ENCODE measurements around the gene BRAP. TPM values are rescaled to one million over a fixed set of nuclear protein-coding genes. Genes with fewer than 3 reads are reported as not detected.
"Not testable (repeated sequence)": the region's sequence is repeated elsewhere in the genome, so short reads cannot be mapped to it uniquely, and the experiment has no call there.

Gene BRAP
- total RNA-seq, 2 experiments from 2014 or later: 14.7 to 16.9 TPM

GRCh38 chr12:111664961-111665865 is 20.5 kb downstream of the BRAP start:
- Mint-ChIP-seq H3K4me1 (ENCODE audit: low read depth) (peaks cover 8% of the 10 kb centered on the region), H3K27me3 (ENCODE audit: low read depth) (no peaks in the 10 kb centered on the region), H3K9me3 (no peaks in the 10 kb centered on the region), H3K4me3 (no peak overlapping the region), H3K36me3 (ENCODE audit: low read depth) (peaks cover 16% of the 10 kb centered on the region), H3K27ac (peak overlapping the region; percentile 11)
- intact Hi-C loops (cut with micrococcal nuclease): no loop called here
- no peak for DNase-seq
- CTCF ChIA-PET: no interaction called here

- no peak overlapping the region for H3K4me3 Mint-ChIP-seq
- no peaks in the 10 kb centered on the region for H3K9me3 Mint-ChIP-seq
- H3K27ac Mint-ChIP-seq: peak overlapping the region; percentile 11
- peaks cover 8% of the 10 kb centered on the region for H3K4me1 Mint-ChIP-seq (ENCODE audit: low read depth)
- H3K27me3 Mint-ChIP-seq (ENCODE audit: low read depth): no peaks in the 10 kb centered on the region
- CTCF ChIA-PET: no interaction called here
- DNase-seq: no peak
- intact Hi-C loops (cut with micrococcal nuclease): no loop called here
- H3K36me3 Mint-ChIP-seq (ENCODE audit: low read depth): peaks cover 14% of the 10 kb centered on the region
Observed at GRCh38 chr12:111664499-111664898, 21.3 kb downstream of the BRAP start.

GRCh38 chr12:111656016-111656415 is 29.7 kb downstream of the BRAP start:
- H3K27ac Mint-ChIP-seq: no peak overlapping the region
- H3K9me3 Mint-ChIP-seq: no peaks in the 10 kb centered on the region
- no peak overlapping the region for H3K4me3 Mint-ChIP-seq
- no peaks in the 10 kb centered on the region for H3K27me3 Mint-ChIP-seq (ENCODE audit: low read depth)
- H3K4me1 Mint-ChIP-seq (ENCODE audit: low read depth): no peaks in the 10 kb centered on the region
- intact Hi-C loops (cut with micrococcal nuclease): no loop called here
- CTCF ChIA-PET: no interaction called here
- DNase-seq: no peak
- peaks cover 13% of the 10 kb centered on the region for H3K36me3 Mint-ChIP-seq (ENCODE audit: low read depth)

GRCh38 chr12:111655356-111655755 is 30.4 kb downstream of the BRAP start:
- no peaks in the 10 kb centered on the region for H3K9me3 Mint-ChIP-seq
- H3K4me1 Mint-ChIP-seq (ENCODE audit: low read depth): no peaks in the 10 kb centered on the region
- no peaks in the 10 kb centered on the region for H3K27me3 Mint-ChIP-seq (ENCODE audit: low read depth)
- CTCF ChIA-PET: interaction anchor here (1.4 kb wide), 1 partner anchor 11 kb away, joined by 3 read pairs; no protein-coding TSS in a partner anchor
- intact Hi-C loops (cut with micrococcal nuclease): no loop called here
- no peak overlapping the region for H3K27ac Mint-ChIP-seq
- DNase-seq: no peak
- no peak overlapping the region for H3K4me3 Mint-ChIP-seq
- H3K36me3 Mint-ChIP-seq (ENCODE audit: low read depth): peaks cover 13% of the 10 kb centered on the region

GRCh38 chr12:111653596-111653995 is 32.2 kb downstream of the BRAP start:
- Mint-ChIP-seq H3K27ac (no peak overlapping the region), H3K4me1 (ENCODE audit: low read depth) (no peaks in the 10 kb centered on the region), H3K9me3 (no peaks in the 10 kb centered on the region), H3K36me3 (ENCODE audit: low read depth) (peaks cover 12% of the 10 kb centered on the region), H3K4me3 (no peak overlapping the region), H3K27me3 (ENCODE audit: low read depth) (no peaks in the 10 kb centered on the region)
- CTCF ChIA-PET: interaction anchor here (0.5 kb wide), 1 partner anchor 22 kb away, joined by 3 read pairs; no protein-coding TSS in a partner anchor
- intact Hi-C loops (cut with micrococcal nuclease): no loop called here
- no peak for DNase-seq

- DNase-seq; H3K27me3 Mint-ChIP-seq (ENCODE audit: low read depth); H3K4me3 Mint-ChIP-seq; H3K27ac Mint-ChIP-seq; intact Hi-C loops (cut with micrococcal nuclease); H3K36me3 Mint-ChIP-seq (ENCODE audit: low read depth); H3K4me1 Mint-ChIP-seq (ENCODE audit: low read depth); H3K9me3 Mint-ChIP-seq; CTCF ChIA-PET: not testable (repeated sequence)
Observed at GRCh38 chr12:111652530-111652929, 33.2 kb downstream of the BRAP start.

GRCh38 chr12:111650912-111651311 is 34.8 kb downstream of the BRAP start:
- no peak for DNase-seq
- CTCF ChIA-PET: interaction anchor here (0.5 kb wide), 1 partner anchor 9 kb away, joined by 3 read pairs; no protein-coding TSS in a partner anchor
- Mint-ChIP-seq H3K36me3 (ENCODE audit: low read depth) (peaks cover 14% of the 10 kb centered on the region), H3K9me3 (no peaks in the 10 kb centered on the region), H3K4me1 (ENCODE audit: low read depth) (no peaks in the 10 kb centered on the region), H3K27me3 (ENCODE audit: low read depth) (no peaks in the 10 kb centered on the region), H3K27ac (no peak overlapping the region), H3K4me3 (no peak overlapping the region)
- intact Hi-C loops (cut with micrococcal nuclease): no loop called here

- peaks cover 20% of the 10 kb centered on the region for H3K36me3 Mint-ChIP-seq (ENCODE audit: low read depth)
- H3K4me3 Mint-ChIP-seq: no peak overlapping the region
- no peaks in the 10 kb centered on the region for H3K27me3 Mint-ChIP-seq (ENCODE audit: low read depth)
- H3K4me1 Mint-ChIP-seq (ENCODE audit: low read depth): no peaks in the 10 kb centered on the region
- no peak for DNase-seq
- no peak overlapping the region for H3K27ac Mint-ChIP-seq
- no peaks in the 10 kb centered on the region for H3K9me3 Mint-ChIP-seq
- intact Hi-C loops (cut with micrococcal nuclease): no loop called here
- CTCF ChIA-PET: no interaction called here
Observed at GRCh38 chr12:111645433-111645832, 40.3 kb downstream of the BRAP start.

GRCh38 chr12:111643427-111643826 is 42.3 kb downstream of the BRAP start:
- Mint-ChIP-seq H3K4me1 (ENCODE audit: low read depth) (no peaks in the 10 kb centered on the region), H3K9me3 (no peaks in the 10 kb centered on the region), H3K27ac (no peak overlapping the region), H3K4me3 (no peak overlapping the region), H3K27me3 (ENCODE audit: low read depth) (no peaks in the 10 kb centered on the region), H3K36me3 (ENCODE audit: low read depth) (peaks cover 18% of the 10 kb centered on the region)
- no peak for DNase-seq
- CTCF ChIA-PET: interaction anchor here (0.6 kb wide), 1 partner anchor 10 kb away, joined by 3 read pairs; no protein-coding TSS in a partner anchor
- intact Hi-C loops (cut with micrococcal nuclease): no loop called here

- DNase-seq: no peak
- Mint-ChIP-seq H3K36me3 (ENCODE audit: low read depth) (peaks cover 18% of the 10 kb centered on the region), H3K27ac (no peak overlapping the region), H3K27me3 (ENCODE audit: low read depth) (no peaks in the 10 kb centered on the region), H3K4me3 (no peak overlapping the region), H3K4me1 (ENCODE audit: low read depth) (no peaks in the 10 kb centered on the region), H3K9me3 (no peaks in the 10 kb centered on the region)
- intact Hi-C loops (cut with micrococcal nuclease): no loop called here
- CTCF ChIA-PET: no interaction called here
Observed at GRCh38 chr12:111642681-111643426, 42.9 kb downstream of the BRAP start.

GRCh38 chr12:111640506-111640905 is 45.2 kb downstream of the BRAP start:
- intact Hi-C loops (cut with micrococcal nuclease): no loop called here
- Mint-ChIP-seq H3K27ac (no peak overlapping the region), H3K4me1 (ENCODE audit: low read depth) (no peaks in the 10 kb centered on the region), H3K36me3 (ENCODE audit: low read depth) (peaks cover 11% of the 10 kb centered on the region), H3K4me3 (no peak overlapping the region), H3K27me3 (ENCODE audit: low read depth) (no peaks in the 10 kb centered on the region), H3K9me3 (no peaks in the 10 kb centered on the region)
- no peak for DNase-seq
- CTCF ChIA-PET: interaction anchor here (0.6 kb wide), 1 partner anchor 174 kb away, joined by 3 read pairs; no protein-coding TSS in a partner anchor

- intact Hi-C loops (cut with micrococcal nuclease): no loop called here
- CTCF ChIA-PET: no interaction called here
- Mint-ChIP-seq H3K36me3 (ENCODE audit: low read depth) (peaks cover 7% of the 10 kb centered on the region), H3K4me3 (no peak overlapping the region), H3K4me1 (ENCODE audit: low read depth) (no peaks in the 10 kb centered on the region), H3K27ac (no peak overlapping the region), H3K27me3 (ENCODE audit: low read depth) (no peaks in the 10 kb centered on the region), H3K9me3 (no peaks in the 10 kb centered on the region)
- DNase-seq: no peak
Observed at GRCh38 chr12:111638556-111638955, 47.2 kb downstream of the BRAP start.

Data from activated naive CD4-positive, alpha-beta T cell treated with anti-CD3 and anti-CD28 coated beads for 36 hours (primary cell).